AG08395 (cell line): Measurements from ENCODE around the gene ACSM2A.
"Not testable (repeated sequence)": the region's sequence is repeated elsewhere in the genome, so short reads cannot be mapped to it uniquely, and the experiment has no call there.

Source experiments
- DNase-seq: peaks from one replicate; pipeline ENCODE4 v3.0.0; 2012; ENCODE audit warnings: mixed read lengths, low spot score

ACSM2A gene

GRCh38 chr16:20459227-20459626 lies 7.9 kb downstream of the ACSM2A start:
- DNase-seq = not testable (repeated sequence)

- DNase-seq = not testable (repeated sequence)
Observed at GRCh38 chr16:20460313-20460712, 9.0 kb downstream of the ACSM2A start.

GRCh38 chr16:20468954-20469353 lies 17.6 kb downstream of the ACSM2A start:
- not testable (repeated sequence) for DNase-seq

DNA sequence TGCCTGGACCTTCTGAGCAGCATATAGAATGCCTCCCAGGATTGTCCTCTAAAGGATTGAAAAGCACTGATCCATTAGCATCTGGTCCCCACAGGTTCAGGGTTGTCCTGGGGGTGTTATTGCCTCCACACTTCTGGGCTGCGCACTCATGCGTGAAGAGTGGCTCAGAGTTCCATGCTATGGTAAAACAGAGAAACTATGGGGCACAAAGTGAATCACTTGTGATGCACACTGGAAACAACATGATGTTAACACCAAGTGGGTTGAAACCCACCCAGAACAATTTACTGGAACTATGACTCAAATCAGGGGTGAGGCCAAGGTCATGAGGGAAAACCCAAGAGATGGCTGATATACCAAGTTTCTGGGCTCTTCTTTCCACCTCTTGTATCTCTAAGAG lies 18.6 kb downstream of the ACSM2A start:
- not testable (repeated sequence) for DNase-seq

- not testable (repeated sequence) for DNase-seq
Observed at GRCh38 chr16:20470732-20471131, 19.4 kb downstream of the ACSM2A start.

DNA sequence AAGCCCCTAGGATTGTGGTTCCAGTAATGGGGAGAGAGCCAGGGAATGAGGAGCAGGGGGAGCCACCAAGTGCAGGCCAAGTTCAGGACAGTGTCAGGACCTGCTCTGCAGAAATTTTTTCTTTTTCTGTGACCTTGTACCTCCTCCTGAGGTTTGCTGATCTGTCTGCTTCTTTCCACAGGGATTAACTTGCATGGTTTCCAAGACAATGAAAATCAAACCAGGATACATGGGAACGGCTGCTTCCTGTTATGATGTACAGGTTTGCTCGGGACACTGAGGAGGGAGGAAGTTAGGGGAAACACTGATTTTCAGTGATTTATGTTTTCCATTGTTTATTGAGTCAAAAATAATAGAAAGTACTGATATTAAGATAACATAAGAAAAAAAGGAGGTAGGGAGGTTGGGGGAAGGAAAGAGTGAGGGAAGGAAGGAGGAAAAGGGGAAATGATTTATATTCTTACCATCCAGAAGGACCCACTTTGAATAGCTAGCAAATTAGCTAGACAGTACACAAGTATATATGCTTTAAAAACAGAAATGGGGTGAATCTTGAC lies 25.9 kb downstream of the ACSM2A start:
- not testable (repeated sequence) for DNase-seq

- DNase-seq = not testable (repeated sequence)
Observed at GRCh38 chr16:20483989-20484388, 32.7 kb downstream of the ACSM2A start.

- DNase-seq = no peak
Observed at GRCh38 chr16:20484726-20485125, 33.4 kb downstream of the ACSM2A start.

DNA sequence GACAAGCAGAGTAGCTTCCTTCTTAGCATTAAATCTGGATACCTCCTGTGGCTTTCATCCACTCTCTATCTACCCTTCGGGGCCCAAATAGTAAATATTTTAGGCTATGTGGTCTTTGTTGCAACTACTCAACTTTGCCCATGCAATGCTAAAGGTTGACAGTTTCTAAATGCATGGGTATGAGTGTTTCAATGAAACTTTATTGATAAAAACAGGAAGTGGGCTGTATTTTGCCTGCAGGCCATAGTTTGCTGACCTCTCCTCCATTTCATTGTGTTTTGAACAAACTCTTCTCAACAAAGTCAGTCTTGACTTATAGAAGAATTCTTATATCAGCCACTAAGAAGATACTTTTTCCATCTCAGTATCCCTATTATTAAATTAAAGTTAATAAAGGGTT lies 34.1 kb downstream of the ACSM2A start:
- no peak for DNase-seq

DNA sequence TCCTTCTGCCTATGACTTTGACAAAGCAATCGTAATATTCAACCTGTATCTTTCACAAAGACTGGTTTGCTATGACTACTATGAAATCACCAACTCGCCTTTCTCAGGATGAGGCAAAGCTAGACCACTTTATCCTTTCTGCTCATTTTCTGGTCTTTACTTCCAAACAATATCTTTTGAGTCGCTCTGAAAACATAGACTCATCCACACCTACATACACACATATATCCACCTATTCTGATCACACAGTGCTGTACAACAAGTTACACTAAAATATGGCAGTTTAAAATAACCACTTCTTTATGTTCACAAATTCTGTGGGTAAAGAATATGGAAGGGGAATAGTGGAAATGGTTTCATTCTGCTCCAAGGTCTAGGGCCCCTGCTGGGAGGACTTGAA lies 39.7 kb downstream of the ACSM2A start:
- not testable (repeated sequence) for DNase-seq

DNA sequence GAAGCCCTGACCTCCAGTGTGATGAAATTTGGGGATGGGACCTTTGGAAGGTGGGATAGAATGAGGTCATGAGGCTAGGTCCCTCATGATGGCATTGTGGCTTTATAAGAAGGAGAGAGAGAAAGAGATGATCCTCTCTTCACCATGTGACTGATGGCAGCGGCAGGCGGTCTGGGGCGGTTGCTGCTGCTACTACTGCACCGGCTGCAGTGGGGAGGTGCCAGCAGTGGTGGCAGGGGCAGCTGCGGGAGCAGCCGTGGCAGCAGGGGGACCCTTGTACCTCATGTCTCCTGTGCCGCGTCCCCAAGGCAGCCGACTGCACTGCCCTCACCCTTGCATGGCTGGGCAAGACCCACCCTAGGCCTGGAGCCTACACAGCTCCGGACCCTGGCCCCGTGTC lies 40.1 kb downstream of the ACSM2A start:
- DNase-seq = not testable (repeated sequence)

- no peak for DNase-seq
Observed at GRCh38 chr16:20504418-20504817, 53.1 kb downstream of the ACSM2A start.

- no peak for DNase-seq
Observed at GRCh38 chr16:20507280-20507679, 56.0 kb downstream of the ACSM2A start.

- no peak for DNase-seq
Observed at GRCh38 chr16:20510323-20510722, 59.0 kb downstream of the ACSM2A start.

DNA sequence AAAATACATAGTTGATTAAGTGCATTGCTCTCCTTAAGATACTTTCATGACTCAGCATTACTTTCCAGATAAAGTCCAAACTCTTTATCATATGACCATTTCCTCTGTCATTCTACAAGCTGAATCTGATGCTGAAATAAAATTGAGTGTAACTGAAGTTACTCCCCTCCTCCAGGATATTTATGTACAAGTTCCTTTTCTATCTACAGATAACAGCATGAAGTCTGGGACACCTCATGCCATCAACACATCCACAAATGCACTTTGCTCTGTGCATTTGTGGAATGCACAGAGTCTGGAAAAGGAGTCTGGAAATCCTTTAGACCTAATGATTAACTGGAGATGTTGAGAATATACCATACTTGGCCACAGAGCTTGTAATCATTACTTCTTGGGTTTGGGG lies 64.4 kb downstream of the ACSM2A start:
- DNase-seq = no peak

DNA sequence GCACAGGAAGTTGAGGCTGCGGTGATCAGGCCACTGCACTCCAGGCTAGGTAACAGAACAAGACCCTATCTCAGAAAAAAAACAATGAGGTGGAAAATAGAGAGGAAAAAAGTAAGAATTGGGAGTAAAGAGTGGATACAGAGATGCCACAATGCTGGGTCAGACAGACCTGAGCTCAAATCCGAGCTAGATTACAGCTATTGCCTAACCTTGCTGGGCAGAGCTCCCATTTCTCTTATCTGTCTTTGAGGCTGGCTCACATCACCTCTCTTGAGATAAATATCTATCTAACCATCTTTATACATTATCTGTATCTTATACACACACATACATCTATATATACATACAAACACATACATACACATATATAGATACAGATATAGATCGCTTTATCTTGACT lies 65.8 kb downstream of the ACSM2A start:
- no peak for DNase-seq

GRCh38 chr16:20519231-20519630 lies 67.9 kb downstream of the ACSM2A start:
- no peak for DNase-seq

DNA sequence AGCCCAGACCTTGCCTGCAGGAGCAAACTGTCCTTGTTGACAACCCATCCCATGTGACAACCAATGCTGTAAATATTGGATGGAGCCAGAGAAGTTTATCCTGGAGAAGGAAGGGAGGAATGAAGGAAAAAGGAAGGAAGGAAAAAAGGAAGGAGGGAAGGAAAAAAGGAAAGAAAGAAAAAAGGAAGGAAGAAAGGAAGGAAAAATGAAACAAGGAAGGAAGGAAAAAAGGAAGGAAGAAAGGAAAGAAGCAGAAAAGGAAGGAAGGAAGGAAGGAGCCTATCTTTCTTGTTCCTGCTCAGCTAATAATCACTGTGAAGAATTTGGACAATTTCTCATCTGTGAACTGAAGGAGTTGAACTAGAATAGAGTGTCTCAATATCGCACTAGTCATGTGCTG lies 68.8 kb downstream of the ACSM2A start:
- no peak for DNase-seq

DNA sequence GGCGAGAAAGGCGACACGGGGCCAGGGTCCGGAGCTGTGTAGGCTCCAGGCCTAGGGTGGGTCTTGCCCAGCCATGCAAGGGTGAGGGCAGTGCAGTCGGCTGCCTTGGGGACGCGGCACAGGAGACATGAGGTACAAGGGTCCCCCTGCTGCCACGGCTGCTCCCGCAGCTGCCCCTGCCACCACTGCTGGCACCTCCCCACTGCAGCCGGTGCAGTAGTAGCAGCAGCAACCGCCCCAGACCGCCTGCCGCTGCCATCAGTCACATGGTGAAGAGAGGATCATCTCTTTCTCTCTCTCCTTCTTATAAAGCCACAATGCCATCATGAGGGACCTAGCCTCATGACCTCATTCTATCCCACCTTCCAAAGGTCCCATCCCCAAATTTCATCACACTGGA lies 80.5 kb downstream of the ACSM2A start:
- DNase-seq = not testable (repeated sequence)

DNA sequence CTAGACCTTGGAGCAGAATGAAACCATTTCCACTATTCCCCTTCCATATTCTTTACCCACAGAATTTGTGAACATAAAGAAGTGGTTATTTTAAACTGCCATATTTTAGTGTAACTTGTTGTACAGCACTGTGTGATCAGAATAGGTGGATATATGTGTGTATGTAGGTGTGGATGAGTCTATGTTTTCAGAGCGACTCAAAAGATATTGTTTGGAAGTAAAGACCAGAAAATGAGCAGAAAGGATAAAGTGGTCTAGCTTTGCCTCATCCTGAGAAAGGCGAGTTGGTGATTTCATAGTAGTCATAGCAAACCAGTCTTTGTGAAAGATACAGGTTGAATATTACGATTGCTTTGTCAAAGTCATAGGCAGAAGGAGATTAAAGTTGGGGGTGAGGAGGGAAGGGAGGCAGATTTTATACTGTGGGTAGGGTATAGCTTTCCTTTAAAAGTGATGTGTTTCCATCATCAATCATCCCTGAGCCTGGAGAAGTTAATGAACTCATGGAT lies 81.0 kb downstream of the ACSM2A start:
- not testable (repeated sequence) for DNase-seq

GRCh38 chr16:20536669-20537068 lies 85.3 kb downstream of the ACSM2A start:
- not testable (repeated sequence) for DNase-seq
